HCT116 (cell line): ENCODE measurements around the gene FAM204A. TPM values are rescaled to one million over a fixed set of nuclear protein-coding genes. Genes with fewer than 3 reads are reported as not detected.

Experiments used
- ATAC-seq: fragments of 200-7000 bp; cut with Tn5 transposase; 2 replicates; pipeline ENCODE4 v1.9.1; 2020; ENCODE audit warnings: mild to moderate bottlenecking, moderate library complexity
- BruUV-seq: library from RNA; stranded (reverse); fragments of 400-500 nt; replicated peaks from 2 replicates; lab custom pipeline; 2021; lab: Mats Ljungman, UMichigan
- CTCF ChIA-PET: fragments of 300-600 bp; sonication (Branson Sonifier 250); formaldehyde crosslinking; loops from one replicate; lab custom pipeline; 2021; ENCODE audit warnings: antibody characterized with exemption; lab: Charles Lee
- POLR2A ChIA-PET: fragments of 300-600, 350-600 bp; sonication (Branson Sonifier 250); formaldehyde crosslinking; loops from one replicate; lab custom pipeline; 2021; ENCODE audit warnings: antibody characterized with exemption; lab: Charles Lee
- RAD21 ChIA-PET, 2 experiments: fragments of 300-600 bp; sonication (Branson Sonifier 250); formaldehyde crosslinking; loops; one replicate each; lab custom pipeline; 2023; ENCODE audit warnings: low total read pairs in 2 of 2; ENCODE audit not compliant: uncharacterized antibody in 2 of 2, unreplicated experiment in 2 of 2, low non-redundant PET in 1 of 2; lab: Charles Lee
- DNase-seq: peaks from one replicate; pipeline ENCODE4 v3.0.0-alpha.2; 2010; ENCODE audit warnings: low read depth, low spot score
- H2AFZ ChIP-seq: fragments of 200-600 bp; shearing (Covaris generic), sonication (generic); 2 replicates; pipeline ENCODE4 v1.6.1; 2017; ENCODE audit warnings: low read depth, mixed run types, mixed read lengths, antibody characterized with exemption, low read length; ENCODE audit not compliant: poor library complexity, severe bottlenecking
- H3K27ac ChIP-seq: 2 replicates; pipeline ENCODE4 v1.5.1; 2012; ENCODE audit warnings: low read depth, low read length
- H3K27me3 ChIP-seq: fragments of 200-600 bp; sonication (generic); 2 replicates; pipeline ENCODE4 v1.6.1; 2016; ENCODE audit warnings: mixed run types, low read length, mixed read lengths; ENCODE audit not compliant: insufficient read depth
- H3K36me3 ChIP-seq, 2 experiments: fragments of 200-500 bp in 1 of 2; fragments of 200-600 bp in 1 of 2; sonication (Bioruptor generic) in 1 of 2; sonication (generic) in 1 of 2; 2 replicates each; pipeline versions ENCODE4 v1.5.1 to v1.6.1; 2014 to 2016; ENCODE audit warnings: low read length in 2 of 2, inconsistent platforms in 1 of 2, mixed read lengths in 1 of 2, mixed run types in 1 of 2; ENCODE audit not compliant: insufficient read depth in 2 of 2, control insufficient read depth in 1 of 2
- H3K4me1 ChIP-seq, 2 experiments: fragments of 200-600 bp in 1 of 2; sonication (generic) in 1 of 2; 2 replicates each; pipeline versions ENCODE4 v1.5.1 to v1.6.1; 2012 to 2017; ENCODE audit warnings: low read length in 2 of 2, inconsistent platforms in 1 of 2, mild to moderate bottlenecking in 1 of 2, mixed read lengths in 1 of 2, mixed run types in 1 of 2, moderate library complexity in 1 of 2; ENCODE audit not compliant: insufficient read depth in 2 of 2, control insufficient read depth in 1 of 2
- H3K4me2 ChIP-seq: fragments of 200-600 bp; sonication (generic); 2 replicates; pipeline ENCODE4 v1.6.1; 2017; ENCODE audit warnings: mixed run types, low read length, mixed read lengths
- H3K4me3 ChIP-seq, 2 experiments: fragments of 200-600 bp in 1 of 2; sonication (generic) in 1 of 2; replicated peaks in 1 of 2; 2 replicates each; pipeline ENCODE4 v1.5.1; 2011 to 2016; ENCODE audit warnings: low read length in 2 of 2, control low read depth in 1 of 2, low read depth in 1 of 2, mild to moderate bottlenecking in 1 of 2, mixed read lengths in 1 of 2, mixed run types in 1 of 2
- H3K79me2 ChIP-seq: fragments of 200-600 bp; sonication (generic); 2 replicates; pipeline ENCODE4 v1.6.1; 2017; ENCODE audit warnings: mild to moderate bottlenecking, mixed run types, low read length, moderate library complexity, mixed read lengths; ENCODE audit not compliant: insufficient read depth
- H3K9ac ChIP-seq: fragments of 200-600 bp; sonication (generic); 2 replicates; pipeline ENCODE4 v1.6.1; 2016; ENCODE audit warnings: low read length, mixed read lengths
- H3K9me2 ChIP-seq: fragments of 200-600 bp; sonication (generic), shearing (Covaris generic); 2 replicates; pipeline ENCODE4 v1.6.1; 2017; ENCODE audit warnings: mixed run types, mild to moderate bottlenecking, moderate library complexity; ENCODE audit not compliant: insufficient read depth
- H3K9me3 ChIP-seq, 2 experiments: fragments of 200-500 bp in 1 of 2; fragments of 200-600 bp in 1 of 2; sonication (Bioruptor generic) in 1 of 2; sonication (generic) in 1 of 2; 2 replicates each; pipeline ENCODE4 v1.6.1; 2014 to 2017; ENCODE audit warnings: low read length in 2 of 2, mixed read lengths in 2 of 2, inconsistent platforms in 1 of 2, low read depth in 1 of 2, mild to moderate bottlenecking in 1 of 2, mixed run types in 1 of 2, moderate library complexity in 1 of 2; ENCODE audit not compliant: control insufficient read depth in 1 of 2, insufficient read depth in 1 of 2
- H4K20me1 ChIP-seq: fragments of 200-600 bp; sonication (generic), shearing (Covaris generic); 2 replicates; pipeline ENCODE4 v1.6.1; 2017; ENCODE audit warnings: mixed run types, mild to moderate bottlenecking, moderate library complexity; ENCODE audit not compliant: insufficient read depth
- CBX3 ChIP-seq: IDR thresholded peaks from 2 replicates; pipeline ENCODE4 v1.6.1; 2012; ENCODE audit warnings: low read depth
- CEBPB ChIP-seq: IDR thresholded peaks from 2 replicates; pipeline ENCODE4 v1.6.1; 2012; ENCODE audit warnings: low read depth
- ELF1 ChIP-seq: IDR thresholded peaks from 2 replicates; pipeline ENCODE4 v1.6.1; 2012; ENCODE audit warnings: low read depth, borderline replicate concordance
- EZH2 ChIP-seq: fragments of 200-600 bp; sonication (generic); IDR thresholded peaks from 2 replicates; pipeline ENCODE4 v1.6.1; 2017; ENCODE audit warnings: antibody characterized with exemption, mixed run types
- FOSL1 ChIP-seq: IDR thresholded peaks from 2 replicates; pipeline ENCODE4 v1.6.1; 2012; ENCODE audit warnings: low read depth
- JUND ChIP-seq: IDR thresholded peaks from 2 replicates; pipeline ENCODE4 v1.6.1; 2012
- POLR2A ChIP-seq: IDR thresholded peaks from 2 replicates; pipeline ENCODE4 v1.7.0; 2011; ENCODE audit warnings: borderline replicate concordance; ENCODE audit not compliant: insufficient read depth, insufficient read length; ENCODE audit errors: extremely low read depth
- POLR2AphosphoS5 ChIP-seq: IDR thresholded peaks from 2 replicates; pipeline ENCODE4 v1.6.1; 2011; ENCODE audit warnings: mild to moderate bottlenecking, low read depth, low read length, moderate library complexity
- RAD21 ChIP-seq: IDR thresholded peaks from 2 replicates; pipeline ENCODE4 v1.6.1; 2012; ENCODE audit warnings: low read depth, mild to moderate bottlenecking
- SRF ChIP-seq: IDR thresholded peaks from 2 replicates; pipeline ENCODE4 v1.6.1; 2012; ENCODE audit warnings: low read depth
- TCF7L2 ChIP-seq: IDR thresholded peaks from 2 replicates; pipeline ENCODE4 v1.7.0; 2011; ENCODE audit warnings: borderline replicate concordance, inconsistent platforms; ENCODE audit not compliant: insufficient read depth, insufficient read length; ENCODE audit errors: extremely low read depth
- YY1 ChIP-seq: IDR thresholded peaks from 2 replicates; pipeline ENCODE4 v1.6.1; 2011; ENCODE audit warnings: low read length, low read depth, moderate library complexity, mild to moderate bottlenecking; ENCODE audit not compliant: insufficient replicate concordance; ENCODE audit errors: extremely low read depth
- intact Hi-C: fragments of 100-400 bp; cut with micrococcal nuclease; formaldehyde crosslinking; loops from 2 replicates; pipeline ENCODE4 v1.10.0; 2022
- total RNA-seq: library from RNA; stranded (reverse); gene quantifications from one replicate; pipeline ENCODE4 v1.2.1, GENCODE V29; 2021; ENCODE audit not compliant: unreplicated experiment
- TF ChIP-seq, protein P1 (sequence below): IDR thresholded peaks from 2 replicates; pipeline ENCODE4 v1.6.1; 2012; ENCODE audit warnings: low read depth
- TF ChIP-seq, protein P2 (sequence below): IDR thresholded peaks from 2 replicates; pipeline ENCODE4 v1.6.1; 2012
- TF ChIP-seq, protein P3 (sequence below): IDR thresholded peaks from 2 replicates; pipeline ENCODE4 v1.6.1; 2012
- TF ChIP-seq, protein P4 (sequence below): IDR thresholded peaks from 2 replicates; pipeline ENCODE4 v1.6.1; 2011; ENCODE audit warnings: mild to moderate bottlenecking, low read length, moderate library complexity; ENCODE audit not compliant: insufficient replicate concordance; ENCODE audit errors: extremely low read depth
- TF ChIP-seq, protein P5 (sequence below), 3 experiments: fragments of 200-600 bp in 1 of 3; sonication (generic) in 1 of 3; IDR thresholded peaks in 2 of 3; conservative IDR thresholded peaks in 1 of 3; 2 replicates each; pipeline ENCODE4 v1.5.1; 2012 to 2017; ENCODE audit warnings: low read depth in 2 of 3, low read length in 2 of 3, antibody characterized with exemption in 1 of 3, borderline replicate concordance in 1 of 3, control low read depth in 1 of 3, mild to moderate bottlenecking in 1 of 3, mixed read lengths in 1 of 3, mixed run types in 1 of 3, moderate library complexity in 1 of 3; ENCODE audit not compliant: insufficient read depth in 1 of 3

The FAM204A gene
- total RNA-seq, 1 experiment from 2014 or later: 79.5 TPM

DNA sequence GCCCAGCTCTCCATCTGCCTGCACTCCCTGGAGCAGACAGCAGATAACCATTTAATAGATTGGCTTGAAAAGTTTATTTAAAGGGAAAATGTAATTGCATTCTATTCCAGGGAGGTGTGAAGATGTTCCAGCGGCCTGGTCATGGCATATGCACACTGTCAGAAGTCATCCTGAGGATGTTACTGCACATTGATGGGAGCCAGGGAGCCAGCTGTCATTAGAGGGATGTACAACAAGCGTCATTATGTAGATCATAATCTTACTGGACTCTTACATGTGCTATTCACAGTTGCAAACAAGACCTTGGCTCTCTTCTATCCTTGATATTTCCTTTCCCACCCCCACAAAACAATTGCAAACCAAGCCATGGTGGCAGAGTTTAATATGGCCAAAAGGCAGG is 65.4 kb downstream of the FAM204A start:
- ChIA-PET RAD21 (no interaction called here), POLR2A (no interaction called here)
- Histone ChIP-seq H3K4me3 (no peak overlapping the region), H3K27me3 (peaks cover 14% of the 10 kb centered on the region), H3K9ac (no peak overlapping the region), H4K20me1 (no peaks in the 10 kb centered on the region)
- ATAC-seq: no peak
- intact Hi-C loops: no loop called here
- TF ChIP-seq POLR2A: no peak
- TF ChIP-seq, protein P1, sequence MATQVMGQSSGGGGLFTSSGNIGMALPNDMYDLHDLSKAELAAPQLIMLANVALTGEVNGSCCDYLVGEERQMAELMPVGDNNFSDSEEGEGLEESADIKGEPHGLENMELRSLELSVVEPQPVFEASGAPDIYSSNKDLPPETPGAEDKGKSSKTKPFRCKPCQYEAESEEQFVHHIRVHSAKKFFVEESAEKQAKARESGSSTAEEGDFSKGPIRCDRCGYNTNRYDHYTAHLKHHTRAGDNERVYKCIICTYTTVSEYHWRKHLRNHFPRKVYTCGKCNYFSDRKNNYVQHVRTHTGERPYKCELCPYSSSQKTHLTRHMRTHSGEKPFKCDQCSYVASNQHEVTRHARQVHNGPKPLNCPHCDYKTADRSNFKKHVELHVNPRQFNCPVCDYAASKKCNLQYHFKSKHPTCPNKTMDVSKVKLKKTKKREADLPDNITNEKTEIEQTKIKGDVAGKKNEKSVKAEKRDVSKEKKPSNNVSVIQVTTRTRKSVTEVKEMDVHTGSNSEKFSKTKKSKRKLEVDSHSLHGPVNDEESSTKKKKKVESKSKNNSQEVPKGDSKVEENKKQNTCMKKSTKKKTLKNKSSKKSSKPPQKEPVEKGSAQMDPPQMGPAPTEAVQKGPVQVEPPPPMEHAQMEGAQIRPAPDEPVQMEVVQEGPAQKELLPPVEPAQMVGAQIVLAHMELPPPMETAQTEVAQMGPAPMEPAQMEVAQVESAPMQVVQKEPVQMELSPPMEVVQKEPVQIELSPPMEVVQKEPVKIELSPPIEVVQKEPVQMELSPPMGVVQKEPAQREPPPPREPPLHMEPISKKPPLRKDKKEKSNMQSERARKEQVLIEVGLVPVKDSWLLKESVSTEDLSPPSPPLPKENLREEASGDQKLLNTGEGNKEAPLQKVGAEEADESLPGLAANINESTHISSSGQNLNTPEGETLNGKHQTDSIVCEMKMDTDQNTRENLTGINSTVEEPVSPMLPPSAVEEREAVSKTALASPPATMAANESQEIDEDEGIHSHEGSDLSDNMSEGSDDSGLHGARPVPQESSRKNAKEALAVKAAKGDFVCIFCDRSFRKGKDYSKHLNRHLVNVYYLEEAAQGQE: no peak
- no peak for TF ChIP-seq SRF
- TF ChIP-seq CBX3: no peak
- no peak for TF ChIP-seq EZH2
- TF ChIP-seq, protein P2, sequence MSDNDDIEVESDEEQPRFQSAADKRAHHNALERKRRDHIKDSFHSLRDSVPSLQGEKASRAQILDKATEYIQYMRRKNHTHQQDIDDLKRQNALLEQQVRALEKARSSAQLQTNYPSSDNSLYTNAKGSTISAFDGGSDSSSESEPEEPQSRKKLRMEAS: no peak
- no peak for TF ChIP-seq RAD21
- no peak for TF ChIP-seq ELF1
- TF ChIP-seq YY1: no peak
- TF ChIP-seq, protein P3, sequence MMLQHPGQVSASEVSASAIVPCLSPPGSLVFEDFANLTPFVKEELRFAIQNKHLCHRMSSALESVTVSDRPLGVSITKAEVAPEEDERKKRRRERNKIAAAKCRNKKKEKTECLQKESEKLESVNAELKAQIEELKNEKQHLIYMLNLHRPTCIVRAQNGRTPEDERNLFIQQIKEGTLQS: no peak
- TF ChIP-seq TCF7L2: no peak
- no peak for TF ChIP-seq FOSL1
- TF ChIP-seq POLR2AphosphoS5: no peak
- no peak for TF ChIP-seq CEBPB
- TF ChIP-seq, protein P4, sequence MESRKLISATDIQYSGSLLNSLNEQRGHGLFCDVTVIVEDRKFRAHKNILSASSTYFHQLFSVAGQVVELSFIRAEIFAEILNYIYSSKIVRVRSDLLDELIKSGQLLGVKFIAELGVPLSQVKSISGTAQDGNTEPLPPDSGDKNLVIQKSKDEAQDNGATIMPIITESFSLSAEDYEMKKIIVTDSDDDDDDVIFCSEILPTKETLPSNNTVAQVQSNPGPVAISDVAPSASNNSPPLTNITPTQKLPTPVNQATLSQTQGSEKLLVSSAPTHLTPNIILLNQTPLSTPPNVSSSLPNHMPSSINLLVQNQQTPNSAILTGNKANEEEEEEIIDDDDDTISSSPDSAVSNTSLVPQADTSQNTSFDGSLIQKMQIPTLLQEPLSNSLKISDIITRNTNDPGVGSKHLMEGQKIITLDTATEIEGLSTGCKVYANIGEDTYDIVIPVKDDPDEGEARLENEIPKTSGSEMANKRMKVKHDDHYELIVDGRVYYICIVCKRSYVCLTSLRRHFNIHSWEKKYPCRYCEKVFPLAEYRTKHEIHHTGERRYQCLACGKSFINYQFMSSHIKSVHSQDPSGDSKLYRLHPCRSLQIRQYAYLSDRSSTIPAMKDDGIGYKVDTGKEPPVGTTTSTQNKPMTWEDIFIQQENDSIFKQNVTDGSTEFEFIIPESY: no peak
- TF ChIP-seq, protein P5, sequence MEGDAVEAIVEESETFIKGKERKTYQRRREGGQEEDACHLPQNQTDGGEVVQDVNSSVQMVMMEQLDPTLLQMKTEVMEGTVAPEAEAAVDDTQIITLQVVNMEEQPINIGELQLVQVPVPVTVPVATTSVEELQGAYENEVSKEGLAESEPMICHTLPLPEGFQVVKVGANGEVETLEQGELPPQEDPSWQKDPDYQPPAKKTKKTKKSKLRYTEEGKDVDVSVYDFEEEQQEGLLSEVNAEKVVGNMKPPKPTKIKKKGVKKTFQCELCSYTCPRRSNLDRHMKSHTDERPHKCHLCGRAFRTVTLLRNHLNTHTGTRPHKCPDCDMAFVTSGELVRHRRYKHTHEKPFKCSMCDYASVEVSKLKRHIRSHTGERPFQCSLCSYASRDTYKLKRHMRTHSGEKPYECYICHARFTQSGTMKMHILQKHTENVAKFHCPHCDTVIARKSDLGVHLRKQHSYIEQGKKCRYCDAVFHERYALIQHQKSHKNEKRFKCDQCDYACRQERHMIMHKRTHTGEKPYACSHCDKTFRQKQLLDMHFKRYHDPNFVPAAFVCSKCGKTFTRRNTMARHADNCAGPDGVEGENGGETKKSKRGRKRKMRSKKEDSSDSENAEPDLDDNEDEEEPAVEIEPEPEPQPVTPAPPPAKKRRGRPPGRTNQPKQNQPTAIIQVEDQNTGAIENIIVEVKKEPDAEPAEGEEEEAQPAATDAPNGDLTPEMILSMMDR (IDR thresholded peaks at IDR 0.05 in 2 of 3, conservative IDR thresholded peaks at IDR 0.05 in 1 of 3; ENCODE audit: borderline replicate concordance in 1 of 3, insufficient read depth in 1 of 3, low read depth in 2 of 3, low read length in 2 of 3): no peak
- no peak for TF ChIP-seq JUND
- TF ChIP-seq, all 23 proteins: peak for 0
- CTCF ChIA-PET: no interaction called here
- H3K4me2 ChIP-seq: no peak overlapping the region
- no peaks in the 10 kb centered on the region for H3K36me3 ChIP-seq
- DNase-seq: no peak
- no peaks in the 10 kb centered on the region for H3K79me2 ChIP-seq
- no peak overlapping the region for H2AFZ ChIP-seq
- H3K9me3 ChIP-seq: peaks cover 6 to 9% of the 10 kb centered on the region in 2 experiments; a peak in 2 of 4 replicates
- H3K4me1 ChIP-seq: peaks cover 0 to 8% of the 10 kb centered on the region in 2 experiments; a peak in 2 of 4 replicates
- no TSS peak for BruUV-seq
- H3K27ac ChIP-seq: no peak overlapping the region
- H3K9me2 ChIP-seq: no peaks in the 10 kb centered on the region
